Activated CD4-positive, alpha-beta memory T cell treated with anti-CD3 and anti-CD28 coated beads for 36 hours (primary cell): ENCODE measurements around the gene NCKAP5. TPM values are rescaled to one million over a fixed set of nuclear protein-coding genes. Genes with fewer than 3 reads are reported as not detected.

Experiments used
- CTCF ChIA-PET: fragments of 350-600 bp; sonication (Branson Sonifier 250); formaldehyde crosslinking; loops from one replicate; lab custom pipeline; 2021; ENCODE audit warnings: antibody characterized with exemption, inconsistent platforms; lab: Charles Lee
- POLR2A ChIA-PET: fragments of 350-600 bp; sonication (Branson Sonifier 250); formaldehyde crosslinking; loops from one replicate; lab custom pipeline; 2021; ENCODE audit warnings: antibody characterized with exemption; lab: Charles Lee
- DNase-seq: peaks from one replicate; pipeline ENCODE4 v3.0.0-alpha.2; 2020
- H3K27ac Mint-ChIP-seq: one replicate; pipeline ENCODE4 v1.8.0; 2021; ENCODE audit warnings: mixed read lengths
- H3K27me3 Mint-ChIP-seq: one replicate; pipeline ENCODE4 v1.8.0; 2021; ENCODE audit warnings: mixed read lengths
- H3K36me3 Mint-ChIP-seq: one replicate; pipeline ENCODE4 v1.8.0; 2021; ENCODE audit warnings: mixed read lengths
- H3K4me1 Mint-ChIP-seq: one replicate; pipeline ENCODE4 v1.8.0; 2021; ENCODE audit warnings: low read depth, mixed read lengths
- H3K4me3 Mint-ChIP-seq: one replicate; pipeline ENCODE4 v1.8.0; 2021; ENCODE audit warnings: mild to moderate bottlenecking, mixed read lengths
- H3K9me3 Mint-ChIP-seq: one replicate; pipeline ENCODE4 v1.8.0; 2021; ENCODE audit warnings: mixed read lengths
- intact Hi-C: fragments of 100-400 bp; cut with micrococcal nuclease; formaldehyde crosslinking; loops from one replicate; pipeline ENCODE4 v1.15.1; 2023
- total RNA-seq, 2 experiments: library from RNA; stranded (reverse); gene quantifications; one replicate each; pipeline ENCODE4 v1.2.3, GENCODE V29; 2021

The NCKAP5 gene
- total RNA-seq, 2 experiments from 2014 or later, result not detected

- Mint-ChIP-seq H3K4me3 (no peak overlapping the region), H3K4me1 (no peaks in the 10 kb centered on the region), H3K36me3 (no peaks in the 10 kb centered on the region), H3K9me3 (peaks cover 2% of the 10 kb centered on the region), H3K27me3 (no peaks in the 10 kb centered on the region), H3K27ac (no peak overlapping the region)
- no peak for DNase-seq
- intact Hi-C loops, result no loop called here
- CTCF ChIA-PET, result no interaction called here
- POLR2A ChIA-PET, result no interaction called here
Observed at GRCh38 chr2:133457861-133458260, 110.4 kb downstream of the NCKAP5 start.

- CTCF ChIA-PET, result no interaction called here
- intact Hi-C loops, result no loop called here
- Mint-ChIP-seq H3K27ac (no peak overlapping the region), H3K4me3 (no peak overlapping the region), H3K4me1 (no peaks in the 10 kb centered on the region), H3K27me3 (no peaks in the 10 kb centered on the region), H3K9me3 (peaks cover 2% of the 10 kb centered on the region), H3K36me3 (no peaks in the 10 kb centered on the region)
- DNase-seq, result no peak
- POLR2A ChIA-PET, result no interaction called here
Observed at GRCh38 chr2:133456971-133457370, 111.3 kb downstream of the NCKAP5 start.

- CTCF ChIA-PET, result no interaction called here
- Mint-ChIP-seq H3K4me1 (no peaks in the 10 kb centered on the region), H3K9me3 (peaks cover 2% of the 10 kb centered on the region), H3K27ac (no peak overlapping the region), H3K27me3 (no peaks in the 10 kb centered on the region), H3K4me3 (no peak overlapping the region), H3K36me3 (no peaks in the 10 kb centered on the region)
- intact Hi-C loops, result no loop called here
- no peak for DNase-seq
- POLR2A ChIA-PET, result no interaction called here
Observed at GRCh38 chr2:133456156-133456555, 112.1 kb downstream of the NCKAP5 start.

GRCh38 chr2:133453032-133453431 is 115.2 kb downstream of the NCKAP5 start:
- no peak overlapping the region for H3K4me3 Mint-ChIP-seq
- ChIA-PET CTCF (no interaction called here), POLR2A (no interaction called here)
- H3K27me3 Mint-ChIP-seq, result no peaks in the 10 kb centered on the region
- H3K27ac Mint-ChIP-seq, result no peak overlapping the region
- intact Hi-C loops, result no loop called here
- no peaks in the 10 kb centered on the region for H3K4me1 Mint-ChIP-seq
- no peaks in the 10 kb centered on the region for H3K36me3 Mint-ChIP-seq
- peaks cover 2% of the 10 kb centered on the region for H3K9me3 Mint-ChIP-seq
- DNase-seq, result no peak

GRCh38 chr2:133452583-133452982 is 115.7 kb downstream of the NCKAP5 start:
- Mint-ChIP-seq H3K27me3 (no peaks in the 10 kb centered on the region), H3K36me3 (no peaks in the 10 kb centered on the region), H3K4me3 (no peak overlapping the region), H3K4me1 (no peaks in the 10 kb centered on the region), H3K9me3 (peaks cover 2% of the 10 kb centered on the region), H3K27ac (no peak overlapping the region)
- CTCF ChIA-PET, result no interaction called here
- POLR2A ChIA-PET, result no interaction called here
- DNase-seq, result no peak
- intact Hi-C loops, result no loop called here

- no peak overlapping the region for H3K4me3 Mint-ChIP-seq
- H3K36me3 Mint-ChIP-seq, result no peaks in the 10 kb centered on the region
- no peak overlapping the region for H3K27ac Mint-ChIP-seq
- POLR2A ChIA-PET, result no interaction called here
- CTCF ChIA-PET, result no interaction called here
- H3K27me3 Mint-ChIP-seq, result no peaks in the 10 kb centered on the region
- DNase-seq, result no peak
- intact Hi-C loops, result no loop called here
- peaks cover 2% of the 10 kb centered on the region for H3K9me3 Mint-ChIP-seq
- no peaks in the 10 kb centered on the region for H3K4me1 Mint-ChIP-seq
Observed at GRCh38 chr2:133452146-133452545, 116.1 kb downstream of the NCKAP5 start.

DNA sequence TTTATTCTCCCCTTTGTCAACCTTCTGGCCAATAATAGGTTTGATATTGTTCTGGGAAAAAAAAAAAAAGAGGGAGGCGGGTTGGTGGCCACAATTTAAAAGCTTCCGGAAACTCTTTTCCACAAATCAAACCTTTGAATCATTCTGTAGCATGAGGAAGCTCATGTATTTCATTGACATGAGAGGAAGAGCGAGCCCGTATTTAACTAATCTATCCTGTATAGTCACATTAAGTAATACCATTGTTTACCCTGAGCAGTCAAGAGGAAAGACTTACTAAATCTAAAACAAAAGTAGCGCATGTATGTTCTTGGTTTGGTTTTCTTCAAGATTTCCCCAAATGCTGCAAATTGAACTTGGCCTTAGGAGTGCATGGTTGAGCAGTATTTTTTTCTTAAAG is 120.1 kb downstream of the NCKAP5 start:
- Mint-ChIP-seq H3K27me3 (no peaks in the 10 kb centered on the region), H3K9me3 (no peaks in the 10 kb centered on the region), H3K4me1 (no peaks in the 10 kb centered on the region), H3K4me3 (no peak overlapping the region), H3K27ac (no peak overlapping the region), H3K36me3 (no peaks in the 10 kb centered on the region)
- intact Hi-C loops, result no loop called here
- CTCF ChIA-PET, result no interaction called here
- POLR2A ChIA-PET, result no interaction called here
- no peak for DNase-seq

DNA sequence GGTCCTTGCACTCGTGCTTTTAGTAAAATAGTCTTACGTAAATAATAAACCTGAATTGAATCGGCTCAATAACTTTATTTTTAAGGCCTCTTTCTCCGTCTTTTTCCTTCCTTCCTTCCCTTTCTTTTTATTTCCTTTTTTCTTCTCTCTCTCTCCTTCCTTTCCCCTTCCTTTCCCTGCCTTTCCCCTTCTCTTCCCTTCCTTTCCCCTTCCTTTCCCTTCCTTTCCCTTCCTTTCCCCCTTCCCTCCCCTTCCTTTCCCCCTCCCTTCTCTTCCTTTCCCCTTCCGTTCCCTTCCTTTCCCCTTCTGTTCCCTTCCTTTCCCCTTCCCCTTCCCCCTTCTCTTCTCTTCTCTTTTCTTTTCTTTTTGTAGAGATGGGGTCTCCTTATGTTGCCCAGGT is 121.0 kb downstream of the NCKAP5 start:
- no peaks in the 10 kb centered on the region for H3K27me3 Mint-ChIP-seq
- no peak overlapping the region for H3K4me3 Mint-ChIP-seq
- intact Hi-C loops, result no loop called here
- CTCF ChIA-PET, result no interaction called here
- DNase-seq, result no peak
- no peaks in the 10 kb centered on the region for H3K9me3 Mint-ChIP-seq
- H3K36me3 Mint-ChIP-seq, result no peaks in the 10 kb centered on the region
- POLR2A ChIA-PET, result no interaction called here
- no peaks in the 10 kb centered on the region for H3K4me1 Mint-ChIP-seq
- no peak overlapping the region for H3K27ac Mint-ChIP-seq

DNA sequence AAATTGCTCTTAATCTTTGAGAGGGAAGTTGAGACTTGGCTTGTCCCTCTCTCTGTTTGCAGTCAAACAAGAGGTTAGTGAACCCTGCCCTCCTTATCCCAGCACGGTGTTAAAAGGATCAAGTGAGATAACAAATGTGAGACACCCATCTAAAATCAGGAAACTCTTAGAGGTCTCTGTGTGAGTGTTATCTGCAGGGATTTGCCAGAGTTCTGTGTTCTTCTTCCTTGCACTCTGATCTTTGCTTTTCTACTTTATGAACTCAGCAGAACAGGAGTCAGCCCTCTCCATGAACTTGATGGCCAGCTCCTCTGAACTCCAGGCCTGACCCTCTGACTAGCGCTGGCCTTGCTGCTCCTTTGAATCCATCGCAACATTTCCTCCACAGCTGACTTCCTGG is 123.8 kb downstream of the NCKAP5 start:
- no peaks in the 10 kb centered on the region for H3K9me3 Mint-ChIP-seq
- no peak overlapping the region for H3K4me3 Mint-ChIP-seq
- ChIA-PET CTCF (no interaction called here), POLR2A (no interaction called here)
- H3K4me1 Mint-ChIP-seq, result no peaks in the 10 kb centered on the region
- intact Hi-C loops, result no loop called here
- H3K36me3 Mint-ChIP-seq, result no peaks in the 10 kb centered on the region
- H3K27me3 Mint-ChIP-seq, result no peaks in the 10 kb centered on the region
- DNase-seq, result no peak
- H3K27ac Mint-ChIP-seq, result no peak overlapping the region

GRCh38 chr2:133442393-133442792 is 125.9 kb downstream of the NCKAP5 start:
- POLR2A ChIA-PET, result no interaction called here
- no peaks in the 10 kb centered on the region for H3K27me3 Mint-ChIP-seq
- no peaks in the 10 kb centered on the region for H3K9me3 Mint-ChIP-seq
- CTCF ChIA-PET, result no interaction called here
- no peak overlapping the region for H3K4me3 Mint-ChIP-seq
- DNase-seq, result no peak
- intact Hi-C loops, result no loop called here
- no peak overlapping the region for H3K27ac Mint-ChIP-seq
- no peaks in the 10 kb centered on the region for H3K4me1 Mint-ChIP-seq
- no peaks in the 10 kb centered on the region for H3K36me3 Mint-ChIP-seq

DNA sequence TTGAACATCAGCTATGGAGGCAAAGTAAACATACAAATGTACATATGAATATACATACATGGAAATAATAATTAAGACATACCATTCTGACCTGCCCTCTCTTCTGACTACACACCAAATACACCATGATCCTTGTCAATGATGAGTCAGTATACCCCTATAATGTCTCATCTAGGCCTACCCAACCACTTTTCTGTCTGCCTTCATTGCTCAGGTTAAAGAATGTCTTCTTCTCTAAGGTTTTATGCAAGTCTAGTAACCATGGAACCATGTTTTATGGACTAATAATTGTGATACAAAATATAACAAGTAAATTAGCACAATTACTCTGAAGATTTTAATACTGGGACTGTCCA is 128.7 kb downstream of the NCKAP5 start:
- no peaks in the 10 kb centered on the region for H3K36me3 Mint-ChIP-seq
- no peak overlapping the region for H3K27ac Mint-ChIP-seq
- H3K9me3 Mint-ChIP-seq, result no peaks in the 10 kb centered on the region
- DNase-seq, result no peak
- H3K4me1 Mint-ChIP-seq, result no peaks in the 10 kb centered on the region
- intact Hi-C loops, result no loop called here
- ChIA-PET CTCF (no interaction called here), POLR2A (no interaction called here)
- no peak overlapping the region for H3K4me3 Mint-ChIP-seq
- H3K27me3 Mint-ChIP-seq, result no peaks in the 10 kb centered on the region

DNA sequence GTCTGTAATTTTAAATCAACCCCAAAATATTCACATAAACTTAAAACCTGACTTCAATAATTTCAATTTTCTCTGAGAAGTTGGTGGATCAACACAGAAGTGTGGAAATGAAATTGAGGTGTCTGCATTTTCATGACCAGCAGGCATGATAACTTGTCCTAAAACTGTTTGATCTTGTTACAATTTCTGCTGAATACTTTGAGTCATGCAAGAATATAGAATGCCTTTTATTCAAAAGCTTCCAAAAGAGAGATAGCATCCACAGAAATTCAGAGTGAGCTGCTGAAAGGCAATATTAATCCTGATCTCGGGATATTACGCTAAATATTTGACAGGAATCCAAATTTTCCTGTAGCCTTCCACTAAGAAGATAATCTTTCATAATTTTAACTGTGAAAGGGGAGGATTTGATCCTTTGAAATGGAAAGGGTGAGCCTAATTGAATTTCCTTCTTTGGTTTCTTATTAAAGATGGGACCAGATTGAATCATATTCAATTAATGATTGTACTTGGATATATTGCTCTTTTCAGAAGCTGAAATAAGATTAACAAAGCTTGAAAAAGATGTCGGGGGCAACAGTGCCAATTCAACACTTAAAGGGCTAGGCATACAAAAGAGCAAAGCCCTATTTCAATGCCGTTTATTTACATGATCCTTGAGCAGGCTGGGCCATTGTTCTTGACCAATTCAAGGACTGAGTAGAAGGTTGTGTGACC is 129.3 kb downstream of the NCKAP5 start:
- Mint-ChIP-seq H3K27ac (no peak overlapping the region), H3K9me3 (no peaks in the 10 kb centered on the region), H3K36me3 (no peaks in the 10 kb centered on the region), H3K4me1 (no peaks in the 10 kb centered on the region), H3K27me3 (no peaks in the 10 kb centered on the region), H3K4me3 (no peak overlapping the region)
- intact Hi-C loops, result no loop called here
- ChIA-PET CTCF (no interaction called here), POLR2A (no interaction called here)
- DNase-seq, result no peak

- ChIA-PET CTCF (no interaction called here), POLR2A (no interaction called here)
- intact Hi-C loops, result no loop called here
- DNase-seq, result no peak
- H3K9me3 Mint-ChIP-seq, result no peaks in the 10 kb centered on the region
- H3K27me3 Mint-ChIP-seq, result no peaks in the 10 kb centered on the region
- H3K36me3 Mint-ChIP-seq, result no peaks in the 10 kb centered on the region
- no peak overlapping the region for H3K27ac Mint-ChIP-seq
- H3K4me3 Mint-ChIP-seq, result no peak overlapping the region
- H3K4me1 Mint-ChIP-seq, result no peaks in the 10 kb centered on the region
Observed at GRCh38 chr2:133438026-133438425, 130.2 kb downstream of the NCKAP5 start.
